AG09309 (cell line): Measurements from ENCODE around the gene GADL1.

Experiments
- DNase-seq: peaks from one replicate; pipeline ENCODE4 v3.0.0-alpha.2; 2010; ENCODE audit warnings: low read depth
- H3K4me3 ChIP-seq: 2 replicates; pipeline ENCODE4 v1.5.1; 2011; ENCODE audit warnings: mild to moderate bottlenecking, low read depth, low read length, moderate library complexity; ENCODE audit not compliant: control insufficient read depth
- CTCF ChIP-seq: IDR thresholded peaks from 2 replicates; pipeline ENCODE4 v1.5.1; 2011; ENCODE audit warnings: mild to moderate bottlenecking, low read depth, low read length, inconsistent platforms; ENCODE audit not compliant: insufficient read depth, control insufficient read depth; ENCODE audit errors: missing control alignments

The GADL1 gene

GRCh38 chr3:30684356-30684755, 210.1 kb downstream of the GADL1 start:
- H3K4me3 ChIP-seq = no peak overlapping the region
- DNase-seq = no peak
- no peak for TF ChIP-seq CTCF

- TF ChIP-seq CTCF = no peak
- DNase-seq = no peak
These were observed 210.7 kb downstream of the GADL1 start for GRCh38 chr3:30683769-30684168.

GRCh38 chr3:30682434-30683155, 211.9 kb downstream of the GADL1 start:
- no peak for DNase-seq
- no peak for TF ChIP-seq CTCF

More at GRCh38 chr3:30683769-30684168, 210.7 kb downstream of the GADL1 start:
- no peak overlapping the region for H3K4me3 ChIP-seq

GRCh38 chr3:30681649-30682211, 212.7 kb downstream of the GADL1 start:
- DNase-seq = no peak
- no peak overlapping the region; the same call in 1 of the 2 replicates for H3K4me3 ChIP-seq
- no peak for TF ChIP-seq CTCF

More at GRCh38 chr3:30682434-30683155, 211.9 kb downstream of the GADL1 start:
- no peak overlapping the region for H3K4me3 ChIP-seq

GRCh38 chr3:30680789-30681648, 213.4 kb downstream of the GADL1 start:
- DNase-seq = peak; percentile 45
- no peak overlapping the region; the same call in 1 of the 2 replicates for H3K4me3 ChIP-seq
- TF ChIP-seq CTCF = no peak

GRCh38 chr3:30679045-30679444, 215.4 kb downstream of the GADL1 start:
- no peak for DNase-seq
- no peak overlapping the region for H3K4me3 ChIP-seq
- TF ChIP-seq CTCF = no peak
